Bronchus fibroblast of lung (primary cell): ENCODE measurements around the gene PCDHGA8. TPM values are rescaled to one million over a fixed set of nuclear protein-coding genes. Genes with fewer than 3 reads are reported as not detected.

Source experiments
- total RNA-seq: library from RNA; depleted of rRNA; stranded (reverse); fragments of >200 nt; gene quantifications from 2 replicates; pipeline ENCODE4 v1.2.3, GENCODE V29; 2015

The PCDHGA8 gene
- total RNA-seq = 0.15 and 0.67 TPM in 2 replicates

GRCh38 chr5:141392429-141393198 lies at the start of gene PCDHGA8:
Gene PCDHGA8 (plus strand): TSS chr5:141392633. CDS start chr5:141392814, 181 bp downstream.

GRCh38 chr5:141343242-141343952 lies 49.0 kb upstream of the PCDHGA8 start, which contains the start of gene PCDHGA3:
Gene PCDHGA3 (plus strand): TSS chr5:141343829. CDS start chr5:141344034, 205 bp downstream.

GRCh38 chr5:141349917-141350619 lies 42.4 kb upstream of the PCDHGA8 start, which contains the start of gene PCDHGB1:
Gene PCDHGB1 (plus strand): TSS chr5:141350099. CDS start chr5:141350261, 162 bp downstream.

GRCh38 chr5:141354900-141355469 lies 37.4 kb upstream of the PCDHGA8 start, which contains the start of gene PCDHGA4:
Gene PCDHGA4 (plus strand): TSS chr5:141355021. CDS start chr5:141355108, 87 bp downstream.

GRCh38 chr5:141359790-141360426 lies 32.5 kb upstream of the PCDHGA8 start, which contains the start of gene PCDHGB2:
Gene PCDHGB2 (plus strand): TSS chr5:141359994. CDS start chr5:141360136, 142 bp downstream.

GRCh38 chr5:141363952-141364660 lies 28.3 kb upstream of the PCDHGA8 start, which contains the start of gene PCDHGA5:
Gene PCDHGA5 (plus strand): TSS chr5:141364162. CDS start chr5:141364331, 169 bp downstream.

GRCh38 chr5:141369994-141370848 lies 22.2 kb upstream of the PCDHGA8 start, which contains the start of gene PCDHGB3:
Gene PCDHGB3 (plus strand): TSS chr5:141370242. CDS start chr5:141370395, 153 bp downstream.

GRCh38 chr5:141373673-141374317 lies 18.6 kb upstream of the PCDHGA8 start, which contains the start of gene PCDHGA6:
Gene PCDHGA6 (plus strand): TSS chr5:141373891. CDS start chr5:141374084, 193 bp downstream.

GRCh38 chr5:141382469-141383294 lies 9.8 kb upstream of the PCDHGA8 start, which contains the start of gene PCDHGA7:
Gene PCDHGA7 (plus strand): TSS chr5:141382742. CDS start chr5:141382900, 158 bp downstream.

GRCh38 chr5:141387557-141388311 lies 4.7 kb upstream of the PCDHGA8 start, which contains the start of gene PCDHGB4:
Gene PCDHGB4 (plus strand): TSS chr5:141387698. CDS start chr5:141387885, 187 bp downstream.

GRCh38 chr5:141397756-141398551 lies 5.5 kb downstream of the PCDHGA8 start, which contains the start of gene PCDHGB5:
Gene PCDHGB5 (plus strand): TSS chr5:141397947. CDS start chr5:141398128, 181 bp downstream.

GRCh38 chr5:141402553-141403243 lies 10.3 kb downstream of the PCDHGA8 start, which contains the start of gene PCDHGA9:
Gene PCDHGA9 (plus strand): TSS chr5:141402778. CDS start chr5:141402953, 175 bp downstream.

GRCh38 chr5:141407790-141408505 lies 15.5 kb downstream of the PCDHGA8 start, which contains the start of gene PCDHGB6:
Gene PCDHGB6 (plus strand): TSS chr5:141408021. CDS start chr5:141408203, 182 bp downstream.

GRCh38 chr5:141412854-141413539 lies 20.6 kb downstream of the PCDHGA8 start, which contains the start of gene PCDHGA10:
Gene PCDHGA10 (plus strand): TSS chr5:141412987. CDS start chr5:141413176, 189 bp downstream.

